Activated CD8-positive, alpha-beta memory T cell treated with anti-CD3 and anti-CD28 coated beads, Interleukin-2, amount 50 U/mL, for 24 hours (primary cell): ENCODE data around the gene USHBP1.

Source experiments
- DNase-seq: peaks from one replicate; pipeline ENCODE4 v3.0.0-alpha.2; 2020; ENCODE audit errors: extremely low read depth

The USHBP1 gene

GRCh38 chr19:17211547-17212446 is 52.7 kb downstream of the USHBP1 start:
- DNase-seq = no peak

- no peak for DNase-seq
Observed at GRCh38 chr19:17210296-17210695, 54.2 kb downstream of the USHBP1 start.

GRCh38 chr19:17209126-17210036 is 55.2 kb downstream of the USHBP1 start:
- no peak for DNase-seq

- no peak for DNase-seq
Observed at GRCh38 chr19:17206736-17207581, 57.6 kb downstream of the USHBP1 start.

GRCh38 chr19:17205237-17206140 is 59.1 kb downstream of the USHBP1 start:
- no peak for DNase-seq

DNA sequence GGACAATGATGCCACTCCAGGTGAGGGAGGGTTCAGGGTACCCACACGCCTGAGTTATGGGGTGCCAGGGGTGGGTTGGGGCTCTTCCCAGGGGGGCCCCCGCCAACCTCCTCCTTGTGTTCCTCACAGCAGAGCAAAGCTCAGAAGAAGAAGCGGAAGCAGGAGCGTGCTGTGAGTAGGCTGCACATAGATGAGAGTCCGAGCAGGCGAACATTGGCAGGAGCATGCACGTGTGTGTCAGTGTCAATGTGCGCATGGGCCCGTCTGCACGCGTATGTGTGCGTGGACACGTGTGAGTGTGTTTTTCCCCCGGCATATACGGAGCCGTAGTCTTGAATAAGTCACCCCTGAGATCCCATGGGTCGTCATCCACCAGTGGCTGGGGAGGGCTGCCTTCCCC is 61.8 kb downstream of the USHBP1 start:
- DNase-seq = no peak

GRCh38 chr19:17202249-17202648 is 62.3 kb downstream of the USHBP1 start:
- DNase-seq = no peak

- DNase-seq = no peak
Observed at GRCh38 chr19:17200408-17201079, 64.0 kb downstream of the USHBP1 start.
